IMR-90 (cell line): ENCODE results near the gene SLX4. TPM values are rescaled to one million over a fixed set of nuclear protein-coding genes. Genes with fewer than 3 reads are reported as not detected.

Source experiments
- ATAC-seq: fragments of 200-7000 bp; cut with Tn5 transposase; 2 replicates; pipeline ENCODE4 v1.9.1; 2020; ENCODE audit warnings: low read depth, mild to moderate bottlenecking, moderate library complexity
- BruUV-seq: library from RNA; stranded (reverse); fragments of 400-500 nt; replicated peaks from 2 replicates; lab custom pipeline; 2021; lab: Mats Ljungman, UMichigan
- CTCF ChIA-PET: fragments of 300-600 bp; formaldehyde crosslinking; extraction: SDS; loops from one replicate; lab custom pipeline; 2021; ENCODE audit warnings: antibody characterized with exemption; lab: Yijun Ruan, JAX
- POLR2A ChIA-PET: fragments of 300-600 bp; sonication (Branson Sonifier 250); formaldehyde crosslinking; loops from one replicate; lab custom pipeline; 2022; ENCODE audit warnings: antibody characterized with exemption; ENCODE audit not compliant: unreplicated experiment; lab: Charles Lee
- DNase-seq: peaks from one replicate; pipeline ENCODE4 v3.0.0; 2013
- H2AFZ ChIP-seq: replicated peaks from 2 replicates; pipeline ENCODE3; 2013; ENCODE audit warnings: low read length, mild to moderate bottlenecking; ENCODE audit not compliant: poor library complexity
- H2AK5ac ChIP-seq: 2 replicates; pipeline ENCODE4 v1.6.1; 2013; ENCODE audit warnings: low read depth, low read length, inconsistent platforms
- H2AK9ac ChIP-seq: replicated peaks from 2 replicates; pipeline ENCODE3; 2013; ENCODE audit warnings: mild to moderate bottlenecking, low read depth, low read length, moderate library complexity; ENCODE audit not compliant: poor library complexity
- H2BK120ac ChIP-seq: 2 replicates; pipeline ENCODE4 v1.6.1; 2013; ENCODE audit warnings: low read depth, low read length, inconsistent platforms
- H2BK15ac ChIP-seq: 3 replicates; pipeline ENCODE4 v1.6.1; 2013; ENCODE audit warnings: low read depth, low read length, inconsistent platforms
- H2BK20ac ChIP-seq: 2 replicates; pipeline ENCODE4 v1.6.1; 2013; ENCODE audit warnings: low read depth, mild to moderate bottlenecking, inconsistent platforms, low read length, moderate library complexity
- H2BK5ac ChIP-seq: 2 replicates; pipeline ENCODE4 v1.6.1; 2013; ENCODE audit warnings: mild to moderate bottlenecking, low read depth, low read length, inconsistent platforms; ENCODE audit not compliant: poor library complexity, severe bottlenecking
- H3K14ac ChIP-seq: replicated peaks from 2 replicates; pipeline ENCODE4 v1.6.1; 2013; ENCODE audit warnings: low read depth, low read length, inconsistent platforms
- H3K18ac ChIP-seq: 2 replicates; pipeline ENCODE4 v1.6.1; 2013; ENCODE audit warnings: low read depth, low read length, control low read depth
- H3K23ac ChIP-seq: 2 replicates; pipeline ENCODE4 v1.6.1; 2013; ENCODE audit warnings: low read depth, low read length, inconsistent platforms
- H3K27ac ChIP-seq: 2 replicates; pipeline ENCODE4 v1.5.1; 2013; ENCODE audit warnings: mild to moderate bottlenecking, control low read depth, low read length; ENCODE audit not compliant: insufficient read depth
- H3K27me3 ChIP-seq: 2 replicates; pipeline ENCODE4 v1.6.1; 2013; ENCODE audit warnings: low read length; ENCODE audit not compliant: control insufficient read depth, insufficient read depth
- H3K36me3 ChIP-seq: 2 replicates; pipeline ENCODE4 v1.6.1; 2013; ENCODE audit warnings: low read length, mixed read lengths; ENCODE audit not compliant: control insufficient read depth, insufficient read depth
- H3K4ac ChIP-seq: 2 replicates; pipeline ENCODE4 v1.6.1; 2013; ENCODE audit warnings: low read depth, low read length, inconsistent platforms
- H3K4me1 ChIP-seq: 2 replicates; pipeline ENCODE4 v1.6.1; 2013; ENCODE audit warnings: low read length, mixed read lengths; ENCODE audit not compliant: control insufficient read depth, insufficient read depth
- H3K4me2 ChIP-seq: 2 replicates; pipeline ENCODE4 v1.6.1; 2013; ENCODE audit warnings: low read depth, mild to moderate bottlenecking, control low read depth, low read length, moderate library complexity
- H3K4me3 ChIP-seq: 2 replicates; pipeline ENCODE4 v1.5.1; 2013; ENCODE audit warnings: low read depth, mild to moderate bottlenecking, control low read depth, low read length, moderate library complexity; ENCODE audit not compliant: insufficient read depth
- H3K56ac ChIP-seq: 2 replicates; pipeline ENCODE4 v1.6.1; 2013; ENCODE audit warnings: low read length, inconsistent platforms; ENCODE audit not compliant: insufficient read depth; ENCODE audit errors: extremely low read depth
- H3K79me1 ChIP-seq, 2 experiments: 2 replicates each; pipeline ENCODE4 v1.6.1; 2013; ENCODE audit warnings: low read length in 2 of 2, inconsistent platforms in 1 of 2, low read depth in 1 of 2
- H3K9ac ChIP-seq: 2 replicates; pipeline ENCODE4 v1.6.1; 2013; ENCODE audit warnings: low read depth, low read length, control low read depth
- H3K9me1 ChIP-seq: 2 replicates; pipeline ENCODE4 v1.6.1; 2013; ENCODE audit warnings: low read length, inconsistent platforms; ENCODE audit not compliant: insufficient read depth
- H3K9me3 ChIP-seq: 2 replicates; pipeline ENCODE4 v1.6.1; 2013; ENCODE audit warnings: low read length; ENCODE audit not compliant: control insufficient read depth, insufficient read depth
- H4K20me1 ChIP-seq: 2 replicates; pipeline ENCODE4 v1.6.1; 2013; ENCODE audit warnings: low read length, inconsistent platforms; ENCODE audit not compliant: insufficient read depth
- H4K5ac ChIP-seq: 2 replicates; pipeline ENCODE4 v1.6.1; 2013; ENCODE audit warnings: mild to moderate bottlenecking, low read depth, low read length, control low read depth
- H4K8ac ChIP-seq, 2 experiments: 2 replicates each; pipeline ENCODE4 v1.6.1; 2013; ENCODE audit warnings: low read depth in 2 of 2, low read length in 2 of 2, control low read depth in 1 of 2, inconsistent platforms in 1 of 2
- H4K91ac ChIP-seq: 2 replicates; pipeline ENCODE4 v1.6.1; 2013; ENCODE audit warnings: low read depth, low read length, inconsistent platforms; ENCODE audit not compliant: insufficient read depth
- BHLHE40 ChIP-seq: fragments of 150-350 bp; IDR thresholded peaks from 2 replicates; pipeline ENCODE4 v1.6.1; 2016; ENCODE audit warnings: mild to moderate bottlenecking, low read depth, low read length
- CHD1 ChIP-seq: IDR thresholded peaks from 2 replicates; pipeline ENCODE4 v1.6.1; 2012; ENCODE audit warnings: low read depth, low read length, improper control_type of control experiment
- MXI1 ChIP-seq: IDR thresholded peaks from 2 replicates; pipeline ENCODE4 v1.6.1; 2012; ENCODE audit warnings: low read depth, mild to moderate bottlenecking, low read length, moderate library complexity, borderline replicate concordance
- RAD21 ChIP-seq: IDR thresholded peaks from 2 replicates; pipeline ENCODE4 v1.6.1; 2012; ENCODE audit warnings: low read length, improper control_type of control experiment
- WGBS, 2 experiments: methylation state at CpG; one replicate each; pipeline versions ENCODE4 v1.1.5 to v1.1.7; 2013; ENCODE audit warnings: missing lambda C conversion rate in 2 of 2; ENCODE audit not compliant: insufficient read length in 1 of 2; ENCODE audit errors: extremely low coverage in 2 of 2; 5-methylcytosine and 5-hydroxymethylcytosine counted together
- dilution Hi-C: fragments of 300-500 bp; cut with HindIII; formaldehyde crosslinking; loops from one replicate; pipeline ENCODE4 v1.14.3; 2018; ENCODE audit warnings: low sequenced_read_pairs; ENCODE audit not compliant: unreplicated experiment
- in situ Hi-C: fragments of 300-500 bp; cut with MboI; formaldehyde crosslinking; loops from 3 replicates; pipeline ENCODE4 v1.14.3; 2019; ENCODE audit warnings: low sequenced_read_pairs, inconsistent platforms, mixed read lengths
- intact Hi-C: fragments of 100-400 bp; cut with micrococcal nuclease; formaldehyde crosslinking; loops from 2 replicates; pipeline ENCODE4 v1.10.0; 2022
- polyA plus RNA-seq, 3 experiments: library from polyadenylated mRNA; depleted of rRNA; stranded (reverse); fragments of >200 nt; gene quantifications; 2 replicates each; pipeline ENCODE4 v1.2.3, GENCODE V29; 2012; ENCODE audit warnings: low replicate concordance in 1 of 3
- total RNA-seq: library from RNA; depleted of rRNA; stranded (reverse); fragments of >200 nt; gene quantifications from 2 replicates; pipeline ENCODE4 v1.2.3, GENCODE V29; 2012
- TF ChIP-seq, protein P1 (sequence below): fragments of 150-350 bp; IDR thresholded peaks from 2 replicates; pipeline ENCODE4 v1.6.1; 2016; ENCODE audit warnings: low read depth, mild to moderate bottlenecking, low read length, moderate library complexity, borderline replicate concordance
- TF ChIP-seq, protein P2 (sequence below): conservative IDR thresholded peaks from 2 replicates; pipeline ENCODE4 v1.5.1; 2012; ENCODE audit warnings: mild to moderate bottlenecking, low read depth, low read length, improper control_type of control experiment

The SLX4 gene
- total and polyA plus RNA-seq, 2 of the 4 experiments (the other 2 are of a cell fraction), result 1.3 to 3.1 TPM

DNA sequence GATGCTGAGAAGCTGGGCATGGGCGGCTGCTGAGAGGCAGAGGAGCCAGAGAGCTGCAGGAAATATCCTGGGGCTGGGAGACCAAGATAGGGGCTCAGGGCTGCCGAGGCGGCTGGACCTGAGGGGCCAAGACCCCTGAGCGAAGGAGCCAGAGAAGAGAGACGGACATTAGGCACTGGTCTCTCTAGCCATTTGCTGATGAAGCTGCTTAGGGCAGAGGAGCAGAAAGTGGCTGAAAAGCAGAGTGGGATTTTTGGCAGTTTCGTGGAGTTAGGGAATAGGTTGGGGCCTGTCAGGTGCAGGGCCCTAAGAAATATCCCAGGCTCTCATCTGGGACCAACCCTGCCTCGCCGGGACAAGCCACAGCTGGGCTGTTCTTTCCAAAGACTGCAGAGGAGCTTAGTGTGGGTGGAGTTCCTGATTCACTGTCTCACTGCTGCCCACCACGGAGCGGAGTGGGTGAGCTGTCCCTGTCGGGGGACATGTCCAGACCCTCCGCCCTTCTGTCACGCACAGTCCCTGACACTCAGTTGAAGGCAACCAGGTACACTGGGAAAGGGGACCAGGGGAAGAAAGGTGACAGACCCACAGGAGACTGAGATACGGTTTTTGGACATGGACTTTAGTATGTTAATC, 31.8 kb upstream of the SLX4 start:
- ChIA-PET CTCF (interaction anchor here (0.6 kb wide), 1 partner anchor 16 kb away, joined by 3 read pairs; no protein-coding TSS in a partner anchor), POLR2A (no interaction called here)
- H3K36me3 ChIP-seq, result peaks cover 9% of the 10 kb centered on the region; the same call in 1 of the 2 replicates
- H2BK20ac ChIP-seq, result no peak overlapping the region
- 97% methylated on average over 5 of the region's 14 CpGs; no CpG with 5 or more reads in 1 of the 2 experiments for WGBS, 2 experiments
- H3K9ac ChIP-seq, result no peak overlapping the region
- H3K27ac ChIP-seq, result no peak overlapping the region
- H3K14ac ChIP-seq, result no peak overlapping the region
- H3K79me1 ChIP-seq, result peaks cover 3 to 8% of the 10 kb centered on the region in 2 experiments; a peak in 3 of 4 replicates
- H2AK9ac ChIP-seq, result no peak overlapping the region
- no peak overlapping the region for H3K56ac ChIP-seq
- no peaks in the 10 kb centered on the region for H3K27me3 ChIP-seq
- H2BK15ac ChIP-seq, result no peak overlapping the region
- H2AK5ac ChIP-seq, result no peak overlapping the region
- no peak overlapping the region for H3K18ac ChIP-seq
- no peak overlapping the region for H4K91ac ChIP-seq
- no peak overlapping the region for H2BK5ac ChIP-seq
- ATAC-seq (no peak), DNase-seq (no peak)
- no peak overlapping the region for H4K5ac ChIP-seq
- H3K9me1 ChIP-seq, result peaks cover 10% of the 10 kb centered on the region
- H3K4ac ChIP-seq, result no peak overlapping the region
- H3K4me2 ChIP-seq, result no peak overlapping the region
- H3K23ac ChIP-seq, result no peak overlapping the region
- BruUV-seq, result no TSS peak
- peaks cover 10% of the 10 kb centered on the region for H3K4me1 ChIP-seq
- dilution Hi-C loops, result no loop called here
- H3K9me3 ChIP-seq, result no peaks in the 10 kb centered on the region
- no peak overlapping the region for H4K8ac ChIP-seq
- no peak overlapping the region for H2AFZ ChIP-seq
- in situ Hi-C loops, result no loop called here
- intact Hi-C loops, result no loop called here
- TF ChIP-seq MXI1, result no peak
- no peak for TF ChIP-seq CHD1
- TF ChIP-seq, protein P1, sequence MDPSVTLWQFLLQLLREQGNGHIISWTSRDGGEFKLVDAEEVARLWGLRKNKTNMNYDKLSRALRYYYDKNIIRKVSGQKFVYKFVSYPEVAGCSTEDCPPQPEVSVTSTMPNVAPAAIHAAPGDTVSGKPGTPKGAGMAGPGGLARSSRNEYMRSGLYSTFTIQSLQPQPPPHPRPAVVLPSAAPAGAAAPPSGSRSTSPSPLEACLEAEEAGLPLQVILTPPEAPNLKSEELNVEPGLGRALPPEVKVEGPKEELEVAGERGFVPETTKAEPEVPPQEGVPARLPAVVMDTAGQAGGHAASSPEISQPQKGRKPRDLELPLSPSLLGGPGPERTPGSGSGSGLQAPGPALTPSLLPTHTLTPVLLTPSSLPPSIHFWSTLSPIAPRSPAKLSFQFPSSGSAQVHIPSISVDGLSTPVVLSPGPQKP, result no peak
- no peak for TF ChIP-seq BHLHE40
- TF ChIP-seq RAD21, result no peak
- TF ChIP-seq, protein P2, sequence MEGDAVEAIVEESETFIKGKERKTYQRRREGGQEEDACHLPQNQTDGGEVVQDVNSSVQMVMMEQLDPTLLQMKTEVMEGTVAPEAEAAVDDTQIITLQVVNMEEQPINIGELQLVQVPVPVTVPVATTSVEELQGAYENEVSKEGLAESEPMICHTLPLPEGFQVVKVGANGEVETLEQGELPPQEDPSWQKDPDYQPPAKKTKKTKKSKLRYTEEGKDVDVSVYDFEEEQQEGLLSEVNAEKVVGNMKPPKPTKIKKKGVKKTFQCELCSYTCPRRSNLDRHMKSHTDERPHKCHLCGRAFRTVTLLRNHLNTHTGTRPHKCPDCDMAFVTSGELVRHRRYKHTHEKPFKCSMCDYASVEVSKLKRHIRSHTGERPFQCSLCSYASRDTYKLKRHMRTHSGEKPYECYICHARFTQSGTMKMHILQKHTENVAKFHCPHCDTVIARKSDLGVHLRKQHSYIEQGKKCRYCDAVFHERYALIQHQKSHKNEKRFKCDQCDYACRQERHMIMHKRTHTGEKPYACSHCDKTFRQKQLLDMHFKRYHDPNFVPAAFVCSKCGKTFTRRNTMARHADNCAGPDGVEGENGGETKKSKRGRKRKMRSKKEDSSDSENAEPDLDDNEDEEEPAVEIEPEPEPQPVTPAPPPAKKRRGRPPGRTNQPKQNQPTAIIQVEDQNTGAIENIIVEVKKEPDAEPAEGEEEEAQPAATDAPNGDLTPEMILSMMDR, result no peak
- no peaks in the 10 kb centered on the region; the same call in none of the 2 replicates for H4K20me1 ChIP-seq
- H2BK120ac ChIP-seq, result no peak overlapping the region
- no peak overlapping the region for H3K4me3 ChIP-seq
